GM19397 (cell line): ENCODE results near the gene POC1B.

Source experiments
- ATAC-seq: cut with Tn5 transposase; IDR thresholded peaks from one replicate; pipeline ENCODE4 v1.9.1; 2021; ENCODE audit warnings: mild to moderate bottlenecking, moderate library complexity; ENCODE audit not compliant: unreplicated experiment

Gene POC1B

DNA sequence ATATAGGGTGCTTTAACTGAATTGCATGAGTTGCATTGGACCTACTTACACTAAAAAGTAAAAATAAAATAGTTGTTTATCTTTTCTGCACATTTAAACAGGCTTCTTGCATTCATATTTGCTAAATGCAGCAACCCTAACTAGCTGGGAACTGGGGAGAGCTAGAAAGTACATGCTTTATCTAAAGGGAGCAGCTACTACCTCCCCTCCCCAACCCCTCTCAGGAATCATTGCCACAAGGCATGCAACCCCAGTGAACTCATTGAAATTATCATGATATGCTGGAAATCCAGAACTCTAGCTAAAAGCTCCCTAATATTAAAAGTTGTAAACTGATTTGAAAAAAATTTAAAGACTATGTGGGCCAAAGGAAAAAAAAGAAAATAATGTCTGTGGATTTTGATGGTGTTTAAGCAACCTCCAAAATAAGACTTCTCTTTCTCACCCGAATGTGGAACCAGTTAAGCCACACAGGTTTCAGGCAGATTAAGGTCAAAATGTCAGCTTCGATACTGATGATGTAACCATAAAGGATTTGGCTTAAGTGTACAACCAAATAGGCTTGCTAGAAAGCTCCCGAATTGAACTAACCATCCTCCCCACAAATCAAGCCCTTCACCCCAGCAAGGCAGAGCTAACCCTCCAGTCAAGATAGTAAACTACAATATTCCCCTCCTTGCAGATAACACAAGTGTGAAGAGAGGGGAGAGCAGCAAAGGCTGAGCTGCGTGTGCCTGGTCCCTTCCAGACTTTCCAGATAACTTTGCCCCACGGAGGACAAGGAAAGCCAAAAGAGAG lies 13.8 kb upstream of the POC1B start:
- ATAC-seq: no peak

DNA sequence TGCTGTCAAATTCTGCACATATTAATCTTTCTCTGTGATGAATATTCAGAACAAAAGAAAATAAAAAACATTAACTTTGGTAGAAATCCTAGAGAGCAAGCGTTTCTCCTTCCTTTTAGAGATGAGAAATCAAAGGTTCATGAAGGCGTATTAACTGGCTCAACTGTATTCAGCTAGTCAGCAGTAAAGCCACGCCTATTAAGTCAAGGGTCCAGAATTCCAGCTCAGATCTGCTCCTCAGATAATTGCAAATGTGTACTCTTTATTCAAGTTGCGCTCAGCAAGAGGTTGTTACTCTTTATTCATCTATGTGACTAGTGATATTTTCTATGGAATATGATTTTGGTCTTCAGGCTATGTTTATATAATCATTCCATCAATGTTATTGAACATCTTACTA lies 13.1 kb upstream of the POC1B start:
- no peak for ATAC-seq

DNA sequence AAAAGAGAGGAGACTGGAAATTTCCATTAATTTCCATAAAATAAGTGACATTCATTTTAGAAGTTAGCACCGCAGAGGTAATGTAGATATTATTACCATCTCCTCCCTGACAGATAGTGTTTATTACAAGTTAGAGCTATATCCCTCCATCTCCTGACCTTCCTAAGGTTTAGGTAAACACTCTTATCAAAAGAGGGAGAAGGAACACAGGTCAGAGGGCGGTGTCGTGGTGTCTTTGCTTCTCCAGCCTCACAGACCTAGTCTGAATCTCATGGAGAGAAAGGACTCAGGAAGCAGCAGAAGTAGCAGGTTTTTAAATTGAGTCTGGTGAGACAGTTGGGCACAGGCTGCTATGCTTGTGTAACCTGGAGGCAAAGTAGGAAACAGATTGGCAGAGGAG lies 11.5 kb upstream of the POC1B start:
- no peak for ATAC-seq

GRCh38 chr12:89529738-89530137 lies 3.9 kb upstream of the POC1B start:
- ATAC-seq: no peak

DNA sequence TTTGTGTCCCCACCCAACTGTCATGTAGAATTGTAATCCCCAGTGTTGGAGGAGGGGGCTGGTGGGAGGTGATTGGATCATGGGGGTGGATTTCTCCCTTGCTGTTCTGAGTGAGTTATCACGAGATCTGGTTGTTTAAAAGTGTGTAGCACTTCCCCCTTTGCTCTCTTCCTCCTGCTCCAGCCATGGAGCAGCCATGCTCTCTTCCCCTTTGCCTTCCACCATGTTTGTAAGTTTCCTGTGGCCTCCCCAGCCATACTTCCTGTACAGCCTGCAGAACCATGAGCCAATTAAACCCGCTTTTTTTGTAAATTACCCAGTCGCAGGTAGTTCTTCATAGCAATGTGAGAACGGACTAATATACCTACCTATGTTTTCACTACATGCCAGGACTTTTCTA lies 2.6 kb upstream of the POC1B start:
- ATAC-seq: no peak

DNA sequence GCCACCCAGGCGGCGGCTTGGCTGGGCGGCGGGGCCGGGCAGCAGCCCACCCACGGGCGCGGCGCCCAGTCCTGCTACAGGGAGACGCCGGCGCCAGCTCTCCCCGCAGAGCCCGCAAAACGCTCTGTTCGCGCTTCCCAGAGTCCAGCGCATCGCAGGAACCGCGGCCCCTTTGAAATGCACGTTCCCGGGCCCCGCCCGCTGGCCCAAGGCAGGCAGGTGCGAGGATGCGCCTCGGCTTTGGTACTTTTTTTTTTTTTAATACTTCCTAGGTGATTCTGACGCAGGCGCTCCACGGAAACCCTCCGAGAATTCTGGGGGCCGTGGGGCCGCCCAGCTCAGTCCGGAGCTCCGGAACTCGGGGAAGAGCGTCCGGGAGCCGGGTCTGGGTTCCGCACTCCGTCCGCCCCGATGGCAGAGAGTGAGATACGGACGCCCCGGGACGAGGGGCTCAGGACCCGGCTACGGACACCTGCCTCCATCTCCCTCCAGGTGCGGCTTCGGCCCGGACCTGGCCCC lies 483 bp downstream of the POC1B start:
- peak; percentile 20 for ATAC-seq

- ATAC-seq: peak; percentile 77
These were observed 1.1 kb downstream of the POC1B start, which contains the start of gene GALNT4 for GRCh38 chr12:89524541-89525304. GALNT4 (minus strand) TSS chr12:89524796; CDS start chr12:89524549, 247 bp downstream.

GRCh38 chr12:89523843-89524540 lies 1.9 kb downstream of the POC1B start:
- no peak for ATAC-seq

DNA sequence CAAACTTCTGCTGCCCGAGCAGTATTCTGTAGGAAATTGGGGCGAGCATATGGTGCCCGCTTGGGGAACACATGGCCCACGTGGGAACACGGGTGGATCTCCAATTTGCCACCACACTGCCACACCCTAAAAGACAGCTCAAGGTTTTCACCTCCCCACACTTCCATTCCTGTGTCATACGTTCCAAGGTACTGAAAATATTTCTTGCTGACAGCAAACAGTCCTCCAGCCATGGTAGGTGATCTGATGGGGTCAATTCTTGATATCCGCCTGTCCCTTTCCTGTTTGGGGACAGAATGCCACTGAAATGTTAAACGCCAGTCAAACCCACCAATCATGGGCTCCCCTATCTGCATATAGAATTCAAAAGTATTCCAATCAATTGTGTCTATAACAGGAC lies 2.5 kb downstream of the POC1B start:
- no peak for ATAC-seq

DNA sequence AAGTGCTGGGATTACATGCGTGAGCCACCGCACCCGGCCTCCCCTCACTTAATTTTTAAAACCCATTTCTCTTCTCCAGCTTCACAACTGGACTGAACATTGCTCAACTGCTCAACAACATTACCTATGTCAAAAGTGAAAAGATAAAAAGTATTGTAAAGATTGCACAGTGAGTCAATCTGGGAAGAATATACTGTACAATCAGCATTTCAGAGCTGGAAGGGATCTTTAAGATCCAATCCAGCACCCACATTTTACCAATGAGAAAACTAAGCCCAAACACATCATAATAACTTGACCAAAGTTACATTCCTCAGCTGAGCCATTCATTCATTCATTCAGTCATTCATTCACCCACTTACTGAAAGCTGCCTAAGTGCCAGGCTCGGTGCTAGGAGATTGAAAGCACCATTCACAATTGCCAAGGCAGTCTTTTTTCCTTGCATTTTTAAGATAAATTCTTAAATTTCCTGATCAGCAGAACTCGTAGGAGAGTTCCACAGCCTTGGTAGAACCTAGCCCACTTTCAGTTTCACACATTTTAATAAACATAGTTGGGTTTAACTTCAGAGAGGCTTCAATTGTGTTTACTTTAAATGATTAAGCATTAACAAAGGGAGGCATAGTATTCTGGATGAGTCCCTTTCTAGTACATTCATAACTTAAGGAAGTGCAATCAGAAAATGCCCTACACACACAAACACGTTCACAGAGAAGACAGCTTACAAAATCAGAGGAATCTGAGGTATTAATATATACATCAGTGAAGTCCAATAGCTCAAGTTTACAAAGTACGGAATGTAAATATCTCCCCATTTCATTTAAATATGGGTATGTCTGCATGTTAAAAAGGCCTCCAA lies 4.3 kb downstream of the POC1B start:
- ATAC-seq: no peak

GRCh38 chr12:89517720-89518119 lies 8.1 kb downstream of the POC1B start:
- ATAC-seq: no peak

DNA sequence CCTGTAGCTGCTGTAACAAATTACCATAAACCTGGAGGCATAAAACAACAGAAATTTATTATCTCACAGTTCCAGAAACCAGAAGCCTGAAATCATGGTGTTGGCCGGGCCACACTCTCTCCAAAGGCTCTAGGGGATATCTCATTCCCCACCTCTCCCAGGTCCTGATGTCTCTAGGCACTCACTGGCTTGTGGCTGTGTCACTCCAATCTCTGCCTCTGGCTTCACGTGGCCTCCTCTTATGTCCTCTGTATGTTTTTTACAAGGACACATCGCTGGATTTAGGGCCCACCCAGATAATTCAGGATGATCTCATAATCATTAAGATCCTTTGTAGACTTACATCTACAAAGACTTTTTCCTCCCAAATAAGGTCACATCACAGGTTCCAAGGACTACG lies 9.2 kb downstream of the POC1B start:
- ATAC-seq: no peak

DNA sequence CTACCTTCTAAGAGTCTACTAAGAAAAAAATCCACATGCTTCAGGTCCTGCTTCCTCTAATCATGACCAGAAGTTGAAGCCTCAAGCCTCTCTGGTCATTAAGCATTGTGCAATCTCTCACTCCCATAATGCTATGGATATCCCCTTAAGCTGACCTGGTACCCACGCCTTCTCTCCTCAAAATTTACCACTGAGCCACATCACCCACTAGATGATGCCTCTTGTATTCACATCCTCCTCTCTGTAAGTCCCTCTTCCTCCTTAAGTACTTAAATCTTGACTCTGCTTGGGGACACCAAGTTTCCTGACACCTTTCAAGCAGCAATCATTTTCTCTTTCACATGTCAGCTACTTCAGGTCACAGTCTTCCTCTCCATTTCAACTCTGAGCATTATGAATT lies 11.1 kb downstream of the POC1B start:
- no peak for ATAC-seq

GRCh38 chr12:89513544-89513943 lies 12.3 kb downstream of the POC1B start:
- no peak for ATAC-seq

GRCh38 chr12:89507015-89507824 lies 18.6 kb downstream of the POC1B start:
- no peak for ATAC-seq

DNA sequence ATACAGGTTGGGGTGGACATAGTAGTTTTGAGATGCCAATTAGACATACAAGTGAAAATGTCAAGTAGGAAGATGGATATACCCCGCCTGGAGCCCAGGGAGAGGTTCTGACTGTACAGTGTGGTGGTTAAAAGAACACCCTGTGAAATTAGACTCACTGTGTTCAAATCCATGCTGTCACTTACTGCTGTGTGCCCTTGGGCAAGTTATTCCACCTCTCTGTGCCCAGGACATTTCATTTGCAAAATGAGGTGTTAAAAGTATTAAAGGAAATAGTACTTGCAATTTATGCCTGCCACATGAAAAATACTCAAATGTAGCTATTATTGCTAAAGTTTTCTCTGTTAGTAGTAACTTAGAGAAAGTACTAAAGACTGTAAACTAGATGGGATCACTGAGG lies 19.8 kb downstream of the POC1B start:
- ATAC-seq: no peak

GRCh38 chr12:89504560-89505346 lies 21.1 kb downstream of the POC1B start:
- ATAC-seq: no peak

DNA sequence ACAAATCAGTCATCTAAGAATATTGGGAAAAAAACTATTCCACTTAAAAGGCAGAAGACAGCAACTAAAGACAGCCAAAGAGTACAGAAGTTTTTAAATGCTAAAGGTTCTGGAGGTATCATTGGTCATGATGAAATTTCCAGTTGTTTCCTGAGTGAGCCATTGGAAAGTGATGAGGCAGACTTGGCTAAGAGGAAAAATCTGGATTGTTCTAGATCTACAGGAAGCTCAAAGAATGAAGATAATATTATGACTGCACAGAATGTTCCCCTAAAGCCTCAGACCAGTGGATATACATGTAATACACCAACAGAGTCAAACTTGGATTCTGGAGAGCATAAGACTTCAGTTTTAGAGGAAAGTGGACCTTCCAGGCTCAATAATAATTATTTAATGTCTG lies 24.1 kb downstream of the POC1B start:
- ATAC-seq: no peak

GRCh38 chr12:89499857-89500256 lies 26.0 kb downstream of the POC1B start:
- ATAC-seq: no peak
